CD4-positive, alpha-beta T cell treated with Interleukin-4 for 1 hour (primary cell): ENCODE measurements around the gene RPRD1B.
"Not testable (repeated sequence)": the region's sequence is repeated elsewhere in the genome, so short reads cannot be mapped to it uniquely, and the experiment has no call there.

ENCODE experiments used
- DNase-seq, 2 donors: peaks; one replicate each; pipeline ENCODE4 v3.0.0-alpha.2; 2020 to 2022

Gene RPRD1B

DNA sequence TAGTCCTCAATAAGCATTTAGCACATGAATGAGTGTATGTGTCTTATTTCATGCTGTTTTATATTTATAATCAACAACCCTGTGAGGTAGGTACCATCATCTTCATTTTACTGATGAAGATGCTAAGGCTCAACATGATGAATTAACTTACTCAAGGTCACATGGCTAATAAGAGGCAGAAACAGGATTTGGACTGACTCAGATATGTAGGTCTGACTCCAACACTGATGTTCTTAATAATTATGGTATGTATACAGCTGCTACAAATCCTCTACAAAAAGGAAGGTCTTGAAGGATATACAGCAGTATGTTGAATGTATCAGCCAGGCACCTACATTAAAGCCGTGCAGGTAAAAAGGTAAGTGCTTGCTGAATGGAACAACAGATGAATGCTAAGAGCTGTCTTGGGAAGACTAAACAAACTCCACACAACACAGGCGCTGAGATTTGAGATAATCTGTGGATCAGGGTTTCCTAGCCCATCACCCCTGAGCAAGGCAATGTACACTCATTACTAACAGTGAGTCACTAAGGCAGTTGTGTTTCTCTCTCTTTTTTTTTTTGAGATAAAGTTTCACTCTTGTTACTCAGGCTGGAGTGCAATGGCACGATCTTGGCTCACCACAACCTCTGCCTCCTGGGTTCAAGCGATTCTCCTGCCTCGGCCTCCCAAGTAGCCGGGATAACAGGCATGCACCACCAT lies 32.2 kb upstream of the RPRD1B start:
- DNase-seq = no peak

GRCh38 chr20:38001981-38002380 lies 31.6 kb upstream of the RPRD1B start:
- DNase-seq = no peak

DNA sequence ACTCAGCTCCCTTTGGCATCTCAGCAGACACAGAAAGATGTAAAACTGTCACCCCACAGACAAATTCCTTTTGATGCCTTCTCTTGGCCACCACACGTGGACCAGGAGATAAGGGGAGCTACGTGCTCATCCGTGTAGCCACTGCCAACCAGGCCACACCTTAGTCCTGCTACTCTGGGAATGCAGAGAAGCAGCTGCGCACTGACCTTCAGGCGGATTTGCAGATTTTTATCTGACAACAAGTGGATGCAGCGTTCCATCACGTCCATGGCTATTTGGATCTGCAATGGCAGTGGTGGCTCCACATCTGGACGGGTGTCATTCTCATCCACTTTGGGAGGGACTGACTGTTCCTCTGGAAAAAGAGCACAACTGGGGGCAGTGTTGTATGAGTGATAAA lies 31.1 kb upstream of the RPRD1B start:
- DNase-seq = no peak

- no peak for DNase-seq
Observed at GRCh38 chr20:38004416-38004815, 29.1 kb upstream of the RPRD1B start.

DNA sequence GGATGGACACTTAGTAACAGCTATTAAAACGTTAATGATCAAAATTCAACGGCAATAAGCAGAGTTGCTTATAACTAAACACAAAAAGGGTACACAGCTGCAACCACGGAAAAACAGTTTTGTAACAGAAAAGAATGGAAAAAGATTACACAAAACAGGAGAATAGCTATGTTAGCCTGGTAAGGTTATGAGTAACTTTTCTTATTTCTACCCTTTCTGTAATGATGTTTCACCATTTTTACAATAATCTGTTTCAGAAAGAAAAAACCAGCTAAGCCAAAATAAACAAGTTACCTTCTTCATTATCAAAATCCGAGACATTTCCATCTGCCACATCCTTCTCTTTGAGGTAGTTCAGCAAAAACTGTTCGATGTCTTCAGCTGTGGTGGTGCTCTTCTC lies 27.6 kb upstream of the RPRD1B start:
- no peak for DNase-seq

DNA sequence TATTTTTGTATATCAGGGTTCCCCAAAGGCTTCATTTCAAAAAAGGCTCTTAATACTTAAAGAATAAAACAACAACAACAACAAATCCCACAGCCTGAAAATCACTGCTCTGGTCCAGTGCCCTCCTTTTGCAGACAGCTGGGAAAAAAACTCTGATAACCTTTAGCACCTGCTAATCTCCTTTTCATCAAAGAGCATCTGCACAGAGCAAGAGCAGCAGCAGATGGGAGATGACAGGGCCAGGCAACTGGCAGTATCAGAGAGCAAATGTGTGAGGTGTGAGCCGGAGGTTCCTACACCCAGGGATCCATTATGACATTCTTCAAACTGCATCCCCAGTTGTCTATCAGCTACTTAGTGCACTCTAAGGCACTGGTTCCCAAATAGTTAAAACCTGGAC lies 26.0 kb upstream of the RPRD1B start:
- DNase-seq = no peak

DNA sequence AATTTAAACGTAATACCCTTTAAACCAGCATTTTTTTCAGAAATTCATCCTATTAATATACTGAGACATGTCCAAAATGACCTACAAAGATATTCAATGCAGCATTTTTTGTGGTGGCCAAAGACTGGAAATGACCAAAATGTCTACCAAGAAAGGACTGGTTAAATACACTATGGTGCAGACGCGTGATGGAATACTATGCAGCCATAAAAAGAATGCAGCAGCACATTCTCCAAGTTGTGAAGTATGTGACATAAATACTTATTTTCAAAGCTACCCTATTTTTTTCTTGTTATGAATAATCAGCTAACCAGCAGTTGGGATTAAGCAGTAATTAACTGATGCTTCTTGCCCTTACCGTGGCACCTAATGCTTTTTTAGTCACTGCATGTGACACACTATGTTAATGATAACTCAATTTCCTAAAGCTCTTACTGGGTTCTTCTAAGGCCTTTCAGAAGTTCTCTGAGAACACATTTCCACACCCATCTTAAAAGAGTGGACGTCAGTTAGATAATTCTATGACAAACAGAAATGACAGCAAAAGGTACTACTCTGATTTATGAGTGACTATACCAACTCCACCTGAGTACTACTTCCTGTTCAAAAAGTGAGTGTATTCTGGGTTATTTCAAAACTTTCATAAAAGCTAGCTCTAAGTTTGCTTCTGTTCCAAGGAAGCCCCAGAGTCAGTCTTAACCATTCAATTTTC lies 25.2 kb upstream of the RPRD1B start:
- DNase-seq = no peak

DNA sequence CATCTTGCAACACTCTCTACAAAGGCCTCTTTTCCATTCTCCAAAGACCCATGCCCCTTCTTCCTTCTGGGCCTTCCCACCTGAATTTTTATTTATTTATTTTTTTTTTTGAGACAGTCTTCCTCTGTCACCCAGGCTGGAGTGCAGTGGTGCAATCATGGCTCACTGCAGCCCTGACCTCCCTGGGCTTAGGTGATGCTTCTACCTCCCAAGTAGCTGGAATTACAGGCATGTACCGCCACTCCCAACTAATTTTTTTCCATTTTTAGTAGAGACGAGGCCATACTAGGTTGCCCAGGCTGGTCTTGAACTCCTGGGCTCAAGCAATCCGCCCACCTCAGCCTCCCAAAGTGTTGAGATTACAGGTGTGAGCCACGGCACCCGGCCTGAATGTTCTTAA lies 24.1 kb upstream of the RPRD1B start:
- DNase-seq = not testable (repeated sequence)

- DNase-seq = no peak
Observed at GRCh38 chr20:38011696-38012095, 21.9 kb upstream of the RPRD1B start.

DNA sequence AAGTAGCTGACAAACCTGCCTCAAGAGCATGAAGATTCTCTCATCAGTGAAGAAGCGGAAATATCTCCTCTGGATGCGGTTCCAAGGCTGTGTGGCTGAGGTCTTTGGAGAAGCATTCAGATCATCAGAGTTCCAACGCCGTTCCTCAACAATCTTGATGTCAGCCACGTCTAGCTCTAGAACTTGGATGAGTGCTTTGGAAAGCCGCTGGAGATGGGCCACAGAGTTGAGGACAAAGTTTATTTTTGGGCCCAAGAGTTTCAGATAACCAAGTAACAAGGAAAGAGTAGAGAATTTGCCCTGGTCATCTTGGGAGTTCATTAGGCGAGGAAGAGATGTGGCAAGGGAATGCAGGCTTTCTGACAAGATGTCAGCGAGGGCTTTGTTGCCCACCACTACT lies 21.2 kb upstream of the RPRD1B start:
- no peak for DNase-seq

DNA sequence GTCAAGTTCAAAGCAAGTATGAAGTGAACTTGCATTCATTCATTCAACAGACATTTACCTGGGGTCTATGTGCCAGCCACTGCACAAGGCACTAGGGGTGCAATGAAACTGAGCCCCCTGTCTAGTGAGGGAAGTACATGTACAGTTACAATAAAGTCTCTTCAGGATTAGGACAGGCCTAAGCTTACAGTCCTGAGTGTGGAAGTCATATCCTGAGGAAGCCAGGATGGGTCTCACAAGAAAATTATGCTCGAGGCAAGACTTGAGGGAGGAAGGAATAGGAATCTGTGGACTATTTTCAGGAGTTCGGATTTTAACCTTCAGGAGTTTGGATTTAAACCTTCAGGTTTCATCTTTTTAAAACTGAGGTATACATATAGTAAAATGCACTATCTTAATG lies 19.7 kb upstream of the RPRD1B start:
- DNase-seq = no peak

DNA sequence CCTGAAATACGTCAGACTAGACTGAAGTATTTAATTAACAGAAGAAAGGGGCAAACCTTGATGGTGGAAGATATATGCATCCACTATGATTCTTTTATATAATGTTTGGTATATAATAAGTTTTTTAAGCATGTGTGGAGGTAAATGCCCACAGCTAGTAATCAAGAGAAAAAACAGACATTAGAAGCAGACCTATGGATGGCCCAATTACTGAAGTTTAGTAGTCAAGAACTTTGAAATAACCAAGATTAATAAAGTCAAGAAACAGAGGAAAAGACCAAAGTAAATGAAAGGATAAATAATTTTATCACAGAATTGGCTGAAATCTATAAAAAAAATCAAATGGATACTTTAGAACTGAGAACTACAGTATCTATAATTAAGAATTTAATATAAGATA lies 15.6 kb upstream of the RPRD1B start:
- no peak for DNase-seq

GRCh38 chr20:38018385-38018784 lies 15.2 kb upstream of the RPRD1B start:
- no peak for DNase-seq

GRCh38 chr20:38021087-38021772 lies 12.3 kb upstream of the RPRD1B start:
- no peak for DNase-seq

GRCh38 chr20:38023181-38024001 lies 10.2 kb upstream of the RPRD1B start:
- no peak for DNase-seq

- DNase-seq = no peak
Observed at GRCh38 chr20:38024496-38024895, 9.1 kb upstream of the RPRD1B start.

GRCh38 chr20:38029453-38029852 lies 4.1 kb upstream of the RPRD1B start:
- no peak for DNase-seq

GRCh38 chr20:38031957-38032356 lies 1.6 kb upstream of the RPRD1B start:
- DNase-seq = no peak

- DNase-seq = peak in 1 of 2 donors; percentile 72
Observed at GRCh38 chr20:38032585-38033329, 789 bp upstream of the RPRD1B start.

GRCh38 chr20:38034108-38034649 lies 633 bp downstream of the RPRD1B start:
- DNase-seq = no peak

GRCh38 chr20:38034961-38035360 lies 1.4 kb downstream of the RPRD1B start:
- no peak for DNase-seq

GRCh38 chr20:38036366-38036765 lies 2.8 kb downstream of the RPRD1B start:
- no peak for DNase-seq
